NCI-H526 (cell line): ENCODE results near the gene IRF2BPL.
A peak's percentile ranks its signal among the peaks of the same experiment; 100 is the strongest.

Experiments used
- DNase-seq, 2 experiments: peaks; one replicate each; lab custom pipeline; 2025; lab: John Stamatoyannopoulos, UW

IRF2BPL gene

GRCh38 chr14:77028384-77029231 lies at the start of gene IRF2BPL:
Gene IRF2BPL, minus strand, starts transcription at chr14:77028708. Its CDS starts 916 bp downstream, at chr14:77027792.
- peak; percentile 93 to 98 for DNase-seq

- no peak for DNase-seq
Observed at GRCh38 chr14:77077040-77077439, 48.5 kb upstream of the IRF2BPL start.

GRCh38 chr14:77076113-77076631 lies 47.7 kb upstream of the IRF2BPL start:
- no peak for DNase-seq

GRCh38 chr14:77074969-77075368 lies 46.5 kb upstream of the IRF2BPL start:
- no peak for DNase-seq

- DNase-seq, result no peak
Observed at GRCh38 chr14:77071938-77072388, 43.5 kb upstream of the IRF2BPL start.

GRCh38 chr14:77069551-77069950 lies 41.0 kb upstream of the IRF2BPL start:
- no peak for DNase-seq

GRCh38 chr14:77068517-77069200 lies 40.2 kb upstream of the IRF2BPL start:
- DNase-seq, result no peak

GRCh38 chr14:77067632-77068516 lies 39.4 kb upstream of the IRF2BPL start:
- peak; percentile 37 to 81 for DNase-seq

GRCh38 chr14:77066578-77067172 lies 38.2 kb upstream of the IRF2BPL start:
- DNase-seq, result no peak

GRCh38 chr14:77065851-77066577 lies 37.5 kb upstream of the IRF2BPL start:
- no peak for DNase-seq

- DNase-seq, result no peak
Observed at GRCh38 chr14:77064521-77065178, 36.1 kb upstream of the IRF2BPL start.

GRCh38 chr14:77063571-77064171 lies 35.2 kb upstream of the IRF2BPL start:
- DNase-seq, result no peak

GRCh38 chr14:77062261-77062660 lies 33.8 kb upstream of the IRF2BPL start:
- DNase-seq, result no peak

GRCh38 chr14:77061630-77062257 lies 33.2 kb upstream of the IRF2BPL start:
- DNase-seq, result no peak

- DNase-seq, result peak; percentile 50 to 66
Observed at GRCh38 chr14:77059276-77059915, 30.9 kb upstream of the IRF2BPL start.

- DNase-seq, result no peak
Observed at GRCh38 chr14:77058785-77059184, 30.3 kb upstream of the IRF2BPL start.

- no peak for DNase-seq
Observed at GRCh38 chr14:77058117-77058516, 29.6 kb upstream of the IRF2BPL start.

- DNase-seq, result no peak
Observed at GRCh38 chr14:77055981-77056380, 27.5 kb upstream of the IRF2BPL start.

- no peak for DNase-seq
Observed at GRCh38 chr14:77055306-77055705, 26.8 kb upstream of the IRF2BPL start.
